ENCODE results near the gene RBL2. TPM values are rescaled to one million over a fixed set of nuclear protein-coding genes. Genes with fewer than 3 reads are reported as not detected.

RBL2 gene
- total RNA-seq, 1 experiment from 2014 or later: 38.4 TPM

DNA sequence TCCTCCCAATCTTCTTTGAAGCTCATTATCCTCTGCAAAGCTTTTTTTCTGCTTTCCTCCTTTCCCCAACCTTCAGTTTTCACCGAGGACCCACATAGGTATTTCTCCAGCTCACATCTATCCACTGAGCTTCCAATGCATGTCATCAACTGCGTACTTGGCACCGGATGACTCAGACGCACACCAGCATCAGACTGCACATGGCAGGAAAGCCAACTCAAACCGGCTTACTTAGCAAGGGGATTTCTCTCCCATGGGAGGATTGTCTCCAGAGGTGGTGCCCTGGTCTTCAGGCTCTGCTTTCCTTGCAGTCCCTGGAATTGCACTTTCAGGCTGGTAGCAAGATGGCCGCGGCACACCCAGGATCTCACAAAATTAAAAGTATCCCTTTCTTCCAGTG, 70.4 kb downstream of the RBL2 start:
- ChIA-PET CTCF (interaction anchor here (1.2 kb wide), 1 partner anchor 364 kb away, joined by 3 read pairs; no protein-coding TSS in a partner anchor), POLR2A (no interaction called here)
- Mint-ChIP-seq H3K27me3 (ENCODE audit: low read depth) (no peaks in the 10 kb centered on the region), H3K36me3 (peaks cover 4% of the 10 kb centered on the region; the same call in 1 of the 2 replicates), H3K4me1 (peaks cover 30% of the 10 kb centered on the region), H3K9me3 (peaks cover 3% of the 10 kb centered on the region; the same call in 1 of the 2 replicates), H3K27ac (peak overlapping the region; percentile 96), H3K4me3 (peak overlapping the region; percentile 87)
- TF ChIP-seq GABPB1 (CRISPR knock-in tag; IDR thresholded peaks at IDR 0.05) (no peak), JAZF1 (CRISPR knock-in tag; IDR thresholded peaks at IDR 0.05) (no peak), MYBL2 (CRISPR knock-in tag; IDR thresholded peaks at IDR 0.05) (no peak), MXD4 (CRISPR knock-in tag; IDR thresholded peaks at IDR 0.05; ENCODE audit: borderline replicate concordance) (no peak), CREM (CRISPR knock-in tag; IDR thresholded peaks at IDR 0.05) (no peak), ELF4 (CRISPR knock-in tag; IDR thresholded peaks at IDR 0.05; ENCODE audit: low read depth) (no peak), NFYB (CRISPR knock-in tag; conservative IDR thresholded peaks at IDR 0.05; ENCODE audit: low read depth) (no peak), ZNF317 (CRISPR knock-in tag; IDR thresholded peaks at IDR 0.05; ENCODE audit: borderline replicate concordance, low read depth) (no peak), KAT7 (CRISPR knock-in tag; IDR thresholded peaks at IDR 0.05; ENCODE audit: borderline replicate concordance) (no peak), JUN (CRISPR knock-in tag; IDR thresholded peaks at IDR 0.05) (no peak), NFATC4 (CRISPR knock-in tag; IDR thresholded peaks at IDR 0.05) (no peak)
- TF ChIP-seq, protein P1, sequence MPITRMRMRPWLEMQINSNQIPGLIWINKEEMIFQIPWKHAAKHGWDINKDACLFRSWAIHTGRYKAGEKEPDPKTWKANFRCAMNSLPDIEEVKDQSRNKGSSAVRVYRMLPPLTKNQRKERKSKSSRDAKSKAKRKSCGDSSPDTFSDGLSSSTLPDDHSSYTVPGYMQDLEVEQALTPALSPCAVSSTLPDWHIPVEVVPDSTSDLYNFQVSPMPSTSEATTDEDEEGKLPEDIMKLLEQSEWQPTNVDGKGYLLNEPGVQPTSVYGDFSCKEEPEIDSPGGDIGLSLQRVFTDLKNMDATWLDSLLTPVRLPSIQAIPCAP (CRISPR knock-in tag; IDR thresholded peaks at IDR 0.05): no peak
- TF ChIP-seq, protein P2, sequence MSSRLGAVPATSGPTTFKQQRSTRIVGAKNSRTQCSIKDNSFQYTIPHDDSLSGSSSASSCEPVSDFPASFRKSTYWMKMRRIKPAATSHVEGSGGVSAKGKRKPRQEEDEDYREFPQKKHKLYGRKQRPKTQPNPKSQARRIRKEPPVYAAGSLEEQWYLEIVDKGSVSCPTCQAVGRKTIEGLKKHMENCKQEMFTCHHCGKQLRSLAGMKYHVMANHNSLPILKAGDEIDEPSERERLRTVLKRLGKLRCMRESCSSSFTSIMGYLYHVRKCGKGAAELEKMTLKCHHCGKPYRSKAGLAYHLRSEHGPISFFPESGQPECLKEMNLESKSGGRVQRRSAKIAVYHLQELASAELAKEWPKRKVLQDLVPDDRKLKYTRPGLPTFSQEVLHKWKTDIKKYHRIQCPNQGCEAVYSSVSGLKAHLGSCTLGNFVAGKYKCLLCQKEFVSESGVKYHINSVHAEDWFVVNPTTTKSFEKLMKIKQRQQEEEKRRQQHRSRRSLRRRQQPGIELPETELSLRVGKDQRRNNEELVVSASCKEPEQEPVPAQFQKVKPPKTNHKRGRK (CRISPR knock-in tag; IDR thresholded peaks at IDR 0.05; ENCODE audit: borderline replicate concordance): no peak
- TF ChIP-seq, protein P3, sequence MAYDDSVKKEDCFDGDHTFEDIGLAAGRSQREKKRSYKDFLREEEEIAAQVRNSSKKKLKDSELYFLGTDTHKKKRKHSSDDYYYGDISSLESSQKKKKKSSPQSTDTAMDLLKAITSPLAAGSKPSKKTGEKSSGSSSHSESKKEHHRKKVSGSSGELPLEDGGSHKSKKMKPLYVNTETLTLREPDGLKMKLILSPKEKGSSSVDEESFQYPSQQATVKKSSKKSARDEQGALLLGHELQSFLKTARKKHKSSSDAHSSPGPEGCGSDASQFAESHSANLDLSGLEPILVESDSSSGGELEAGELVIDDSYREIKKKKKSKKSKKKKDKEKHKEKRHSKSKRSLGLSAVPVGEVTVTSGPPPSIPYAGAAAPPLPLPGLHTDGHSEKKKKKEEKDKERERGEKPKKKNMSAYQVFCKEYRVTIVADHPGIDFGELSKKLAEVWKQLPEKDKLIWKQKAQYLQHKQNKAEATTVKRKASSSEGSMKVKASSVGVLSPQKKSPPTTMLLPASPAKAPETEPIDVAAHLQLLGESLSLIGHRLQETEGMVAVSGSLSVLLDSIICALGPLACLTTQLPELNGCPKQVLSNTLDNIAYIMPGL (CRISPR knock-in tag; IDR thresholded peaks at IDR 0.05): no peak
- TF ChIP-seq, protein P4, sequence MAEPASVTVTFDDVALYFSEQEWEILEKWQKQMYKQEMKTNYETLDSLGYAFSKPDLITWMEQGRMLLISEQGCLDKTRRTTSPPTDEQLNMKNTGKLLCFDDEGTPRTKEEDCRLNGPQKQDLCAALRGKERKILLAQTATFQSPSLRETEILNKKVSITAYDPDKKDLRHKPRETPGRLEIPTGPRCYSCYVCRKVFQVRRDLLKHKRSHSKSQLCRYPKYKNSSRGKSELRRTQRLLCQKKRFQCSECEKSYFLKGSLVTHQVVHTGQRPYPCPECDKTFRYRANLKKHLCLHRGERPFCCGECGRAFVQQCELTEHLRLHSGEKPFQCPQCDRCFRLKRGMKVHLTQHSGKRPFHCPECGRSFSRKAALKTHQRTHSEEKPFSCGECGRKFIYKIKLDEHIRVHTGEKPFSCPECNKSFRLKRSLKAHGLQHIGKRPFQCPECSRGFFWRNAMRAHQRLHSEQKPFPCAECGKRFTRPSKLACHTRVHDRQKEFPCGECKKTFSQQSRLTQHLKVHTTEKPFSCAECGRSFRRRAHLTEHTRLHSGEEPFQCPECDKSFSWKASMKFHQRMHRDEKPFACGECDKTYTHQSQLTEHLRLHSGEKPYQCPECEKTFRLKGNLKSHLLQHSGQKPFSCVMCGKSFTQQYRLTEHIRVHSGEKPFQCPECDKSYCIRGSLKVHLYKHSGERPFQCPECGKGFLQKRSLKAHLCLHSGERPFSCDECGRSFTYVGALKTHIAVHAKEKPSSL (CRISPR knock-in tag; conservative IDR thresholded peaks at IDR 0.05): no peak
- TF ChIP-seq, protein P5, sequence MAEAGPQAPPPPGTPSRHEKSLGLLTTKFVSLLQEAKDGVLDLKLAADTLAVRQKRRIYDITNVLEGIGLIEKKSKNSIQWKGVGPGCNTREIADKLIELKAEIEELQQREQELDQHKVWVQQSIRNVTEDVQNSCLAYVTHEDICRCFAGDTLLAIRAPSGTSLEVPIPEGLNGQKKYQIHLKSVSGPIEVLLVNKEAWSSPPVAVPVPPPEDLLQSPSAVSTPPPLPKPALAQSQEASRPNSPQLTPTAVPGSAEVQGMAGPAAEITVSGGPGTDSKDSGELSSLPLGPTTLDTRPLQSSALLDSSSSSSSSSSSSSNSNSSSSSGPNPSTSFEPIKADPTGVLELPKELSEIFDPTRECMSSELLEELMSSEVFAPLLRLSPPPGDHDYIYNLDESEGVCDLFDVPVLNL (CRISPR knock-in tag; IDR thresholded peaks at IDR 0.05; ENCODE audit: borderline replicate concordance, low read depth): no peak
- TF ChIP-seq, protein P6, sequence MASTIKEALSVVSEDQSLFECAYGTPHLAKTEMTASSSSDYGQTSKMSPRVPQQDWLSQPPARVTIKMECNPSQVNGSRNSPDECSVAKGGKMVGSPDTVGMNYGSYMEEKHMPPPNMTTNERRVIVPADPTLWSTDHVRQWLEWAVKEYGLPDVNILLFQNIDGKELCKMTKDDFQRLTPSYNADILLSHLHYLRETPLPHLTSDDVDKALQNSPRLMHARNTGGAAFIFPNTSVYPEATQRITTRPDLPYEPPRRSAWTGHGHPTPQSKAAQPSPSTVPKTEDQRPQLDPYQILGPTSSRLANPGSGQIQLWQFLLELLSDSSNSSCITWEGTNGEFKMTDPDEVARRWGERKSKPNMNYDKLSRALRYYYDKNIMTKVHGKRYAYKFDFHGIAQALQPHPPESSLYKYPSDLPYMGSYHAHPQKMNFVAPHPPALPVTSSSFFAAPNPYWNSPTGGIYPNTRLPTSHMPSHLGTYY (CRISPR knock-in tag; IDR thresholded peaks at IDR 0.05): no peak
- TF ChIP-seq, protein P7, sequence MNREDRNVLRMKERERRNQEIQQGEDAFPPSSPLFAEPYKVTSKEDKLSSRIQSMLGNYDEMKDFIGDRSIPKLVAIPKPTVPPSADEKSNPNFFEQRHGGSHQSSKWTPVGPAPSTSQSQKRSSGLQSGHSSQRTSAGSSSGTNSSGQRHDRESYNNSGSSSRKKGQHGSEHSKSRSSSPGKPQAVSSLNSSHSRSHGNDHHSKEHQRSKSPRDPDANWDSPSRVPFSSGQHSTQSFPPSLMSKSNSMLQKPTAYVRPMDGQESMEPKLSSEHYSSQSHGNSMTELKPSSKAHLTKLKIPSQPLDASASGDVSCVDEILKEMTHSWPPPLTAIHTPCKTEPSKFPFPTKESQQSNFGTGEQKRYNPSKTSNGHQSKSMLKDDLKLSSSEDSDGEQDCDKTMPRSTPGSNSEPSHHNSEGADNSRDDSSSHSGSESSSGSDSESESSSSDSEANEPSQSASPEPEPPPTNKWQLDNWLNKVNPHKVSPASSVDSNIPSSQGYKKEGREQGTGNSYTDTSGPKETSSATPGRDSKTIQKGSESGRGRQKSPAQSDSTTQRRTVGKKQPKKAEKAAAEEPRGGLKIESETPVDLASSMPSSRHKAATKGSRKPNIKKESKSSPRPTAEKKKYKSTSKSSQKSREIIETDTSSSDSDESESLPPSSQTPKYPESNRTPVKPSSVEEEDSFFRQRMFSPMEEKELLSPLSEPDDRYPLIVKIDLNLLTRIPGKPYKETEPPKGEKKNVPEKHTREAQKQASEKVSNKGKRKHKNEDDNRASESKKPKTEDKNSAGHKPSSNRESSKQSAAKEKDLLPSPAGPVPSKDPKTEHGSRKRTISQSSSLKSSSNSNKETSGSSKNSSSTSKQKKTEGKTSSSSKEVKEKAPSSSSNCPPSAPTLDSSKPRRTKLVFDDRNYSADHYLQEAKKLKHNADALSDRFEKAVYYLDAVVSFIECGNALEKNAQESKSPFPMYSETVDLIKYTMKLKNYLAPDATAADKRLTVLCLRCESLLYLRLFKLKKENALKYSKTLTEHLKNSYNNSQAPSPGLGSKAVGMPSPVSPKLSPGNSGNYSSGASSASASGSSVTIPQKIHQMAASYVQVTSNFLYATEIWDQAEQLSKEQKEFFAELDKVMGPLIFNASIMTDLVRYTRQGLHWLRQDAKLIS (CRISPR knock-in tag; IDR thresholded peaks at IDR 0.05; ENCODE audit: borderline replicate concordance): no peak
- ATAC-seq (no peak), DNase-seq (ENCODE audit: low spot score) (no peak)
